Measurements from ENCODE around the gene PCDHGA7.

DNA sequence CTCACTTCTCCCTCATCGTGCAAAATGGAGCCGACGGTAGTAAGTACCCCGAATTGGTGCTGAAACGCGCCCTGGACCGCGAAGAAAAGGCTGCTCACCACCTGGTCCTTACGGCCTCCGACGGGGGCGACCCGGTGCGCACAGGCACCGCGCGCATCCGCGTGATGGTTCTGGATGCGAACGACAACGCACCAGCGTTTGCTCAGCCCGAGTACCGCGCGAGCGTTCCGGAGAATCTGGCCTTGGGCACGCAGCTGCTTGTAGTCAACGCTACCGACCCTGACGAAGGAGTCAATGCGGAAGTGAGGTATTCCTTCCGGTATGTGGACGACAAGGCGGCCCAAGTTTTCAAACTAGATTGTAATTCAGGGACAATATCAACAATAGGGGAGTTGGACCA, 48.7 kb downstream of the PCDHGA7 start:
- no peak for TF ChIP-seq EZH2 (IDR thresholded peaks at IDR 0.05; ENCODE audit: borderline replicate concordance, low read depth, low read length, severe bottlenecking)
- TF ChIP-seq, protein P1, sequence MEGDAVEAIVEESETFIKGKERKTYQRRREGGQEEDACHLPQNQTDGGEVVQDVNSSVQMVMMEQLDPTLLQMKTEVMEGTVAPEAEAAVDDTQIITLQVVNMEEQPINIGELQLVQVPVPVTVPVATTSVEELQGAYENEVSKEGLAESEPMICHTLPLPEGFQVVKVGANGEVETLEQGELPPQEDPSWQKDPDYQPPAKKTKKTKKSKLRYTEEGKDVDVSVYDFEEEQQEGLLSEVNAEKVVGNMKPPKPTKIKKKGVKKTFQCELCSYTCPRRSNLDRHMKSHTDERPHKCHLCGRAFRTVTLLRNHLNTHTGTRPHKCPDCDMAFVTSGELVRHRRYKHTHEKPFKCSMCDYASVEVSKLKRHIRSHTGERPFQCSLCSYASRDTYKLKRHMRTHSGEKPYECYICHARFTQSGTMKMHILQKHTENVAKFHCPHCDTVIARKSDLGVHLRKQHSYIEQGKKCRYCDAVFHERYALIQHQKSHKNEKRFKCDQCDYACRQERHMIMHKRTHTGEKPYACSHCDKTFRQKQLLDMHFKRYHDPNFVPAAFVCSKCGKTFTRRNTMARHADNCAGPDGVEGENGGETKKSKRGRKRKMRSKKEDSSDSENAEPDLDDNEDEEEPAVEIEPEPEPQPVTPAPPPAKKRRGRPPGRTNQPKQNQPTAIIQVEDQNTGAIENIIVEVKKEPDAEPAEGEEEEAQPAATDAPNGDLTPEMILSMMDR (IDR thresholded peaks at IDR 0.05; ENCODE audit: extremely low read depth in 1 of 2, insufficient read depth in 1 of 2, low read depth in 1 of 2, low read length in 2 of 2): no peak
- TF ChIP-seq POLR2A (IDR thresholded peaks at IDR 0.05; ENCODE audit: low read depth, low read length): no peak
- TF ChIP-seq POLR2AphosphoS5 (IDR thresholded peaks at IDR 0.05; ENCODE audit: insufficient read depth, low read depth, low read length): no peak
- no peak for TF ChIP-seq JUN (IDR thresholded peaks at IDR 0.05; ENCODE audit: borderline replicate concordance, insufficient read depth, insufficient read length, low read depth)
- TF ChIP-seq GATA2 (IDR thresholded peaks at IDR 0.05; ENCODE audit: insufficient read depth, insufficient read length, low read depth, low read length): no peak
